NCI-H446 (cell line): Measurements from ENCODE around the gene C1QTNF3.
"Not testable (repeated sequence)": the region's sequence is repeated elsewhere in the genome, so short reads cannot be mapped to it uniquely, and the experiment has no call there.

Experiments used
- DNase-seq, 2 experiments: peaks; one replicate each; lab custom pipeline; 2025; lab: John Stamatoyannopoulos, UW

C1QTNF3 gene

GRCh38 chr5:34022121-34022705, 20.8 kb downstream of the C1QTNF3 start:
- DNase-seq: no peak

GRCh38 chr5:34021334-34021733, 21.7 kb downstream of the C1QTNF3 start:
- DNase-seq: no peak

- no peak for DNase-seq
Observed at GRCh38 chr5:34020726-34021125, 22.3 kb downstream of the C1QTNF3 start.

- DNase-seq: no peak
Observed at GRCh38 chr5:34017254-34017653, 25.8 kb downstream of the C1QTNF3 start.

GRCh38 chr5:34016750-34017149, 26.3 kb downstream of the C1QTNF3 start:
- no peak for DNase-seq

- DNase-seq: no peak
Observed at GRCh38 chr5:34016222-34016621, 26.8 kb downstream of the C1QTNF3 start.

- no peak for DNase-seq
Observed at GRCh38 chr5:34015120-34015822, 27.7 kb downstream of the C1QTNF3 start.

- DNase-seq: no peak
Observed at GRCh38 chr5:34014626-34015025, 28.4 kb downstream of the C1QTNF3 start.

GRCh38 chr5:34013547-34013946, 29.5 kb downstream of the C1QTNF3 start:
- DNase-seq: no peak

GRCh38 chr5:34012791-34013190, 30.2 kb downstream of the C1QTNF3 start:
- peak; percentile 90 to 97 for DNase-seq

- DNase-seq: peak; percentile 19 to 73
Observed at GRCh38 chr5:34011536-34011935, 31.5 kb downstream of the C1QTNF3 start.

GRCh38 chr5:34010146-34010545, 32.9 kb downstream of the C1QTNF3 start:
- not testable (repeated sequence) for DNase-seq

- DNase-seq: no peak
Observed at GRCh38 chr5:34009610-34010009, 33.4 kb downstream of the C1QTNF3 start.

- DNase-seq: no peak
Observed at GRCh38 chr5:34008802-34009201, 34.2 kb downstream of the C1QTNF3 start.

- DNase-seq: peak; percentile 72 to 94
Observed at GRCh38 chr5:34007621-34008600, 35.1 kb downstream of the C1QTNF3 start, which contains the start of gene AMACR. TSS of gene AMACR (minus strand) at chr5:34008050. CDS start at chr5:34008019, 31 bp downstream.

- peak in 1 of 2 experiments; percentile 13 for DNase-seq
Observed at GRCh38 chr5:34007201-34007620, 35.8 kb downstream of the C1QTNF3 start.

GRCh38 chr5:34005681-34006080, 37.3 kb downstream of the C1QTNF3 start:
- DNase-seq: no peak

GRCh38 chr5:34005211-34005610, 37.8 kb downstream of the C1QTNF3 start:
- no peak for DNase-seq

- no peak for DNase-seq
Observed at GRCh38 chr5:34003941-34004340, 39.1 kb downstream of the C1QTNF3 start.

GRCh38 chr5:34002629-34003328, 40.2 kb downstream of the C1QTNF3 start:
- DNase-seq: no peak

- DNase-seq: no peak
Observed at GRCh38 chr5:34001241-34001841, 41.7 kb downstream of the C1QTNF3 start.
